Cardiac fibroblast (primary cell): ENCODE results near the gene MED9.
"Not testable (repeated sequence)": the region's sequence is repeated elsewhere in the genome, so short reads cannot be mapped to it uniquely, and the experiment has no call there.

Source experiments
- DNase-seq, 2 donors: peaks; one replicate each; pipeline versions ENCODE4 v3.0.0 to v3.0.0-alpha.2; 2010; ENCODE audit warnings: low read depth in 2 of 2
- H3K4me3 ChIP-seq, 2 donors: replicated peaks in 1 of 2; 1 replicate in 1 of 2; 2 replicates in 1 of 2; pipeline ENCODE4 v1.5.1; 2011; ENCODE audit warnings: low read depth in 2 of 2, low read length in 2 of 2, mild to moderate bottlenecking in 2 of 2, moderate library complexity in 1 of 2
- TF ChIP-seq, protein P1 (sequence below): IDR thresholded peaks from one replicate; pipeline ENCODE4 v1.5.1; 2011; ENCODE audit warnings: low read depth, mild to moderate bottlenecking, low read length, inconsistent platforms

Gene MED9

GRCh38 chr17:17454276-17454675 is 22.5 kb upstream of the MED9 start:
- H3K4me3 ChIP-seq = no peak overlapping the region
- TF ChIP-seq, protein P1, sequence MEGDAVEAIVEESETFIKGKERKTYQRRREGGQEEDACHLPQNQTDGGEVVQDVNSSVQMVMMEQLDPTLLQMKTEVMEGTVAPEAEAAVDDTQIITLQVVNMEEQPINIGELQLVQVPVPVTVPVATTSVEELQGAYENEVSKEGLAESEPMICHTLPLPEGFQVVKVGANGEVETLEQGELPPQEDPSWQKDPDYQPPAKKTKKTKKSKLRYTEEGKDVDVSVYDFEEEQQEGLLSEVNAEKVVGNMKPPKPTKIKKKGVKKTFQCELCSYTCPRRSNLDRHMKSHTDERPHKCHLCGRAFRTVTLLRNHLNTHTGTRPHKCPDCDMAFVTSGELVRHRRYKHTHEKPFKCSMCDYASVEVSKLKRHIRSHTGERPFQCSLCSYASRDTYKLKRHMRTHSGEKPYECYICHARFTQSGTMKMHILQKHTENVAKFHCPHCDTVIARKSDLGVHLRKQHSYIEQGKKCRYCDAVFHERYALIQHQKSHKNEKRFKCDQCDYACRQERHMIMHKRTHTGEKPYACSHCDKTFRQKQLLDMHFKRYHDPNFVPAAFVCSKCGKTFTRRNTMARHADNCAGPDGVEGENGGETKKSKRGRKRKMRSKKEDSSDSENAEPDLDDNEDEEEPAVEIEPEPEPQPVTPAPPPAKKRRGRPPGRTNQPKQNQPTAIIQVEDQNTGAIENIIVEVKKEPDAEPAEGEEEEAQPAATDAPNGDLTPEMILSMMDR = no peak
- DNase-seq = no peak

GRCh38 chr17:17454700-17455099 is 22.1 kb upstream of the MED9 start:
- not testable (repeated sequence) for H3K4me3 ChIP-seq, DNase-seq

- H3K4me3 ChIP-seq = no peak overlapping the region
- TF ChIP-seq, protein P1 = no peak
- DNase-seq = no peak
Observed at GRCh38 chr17:17455173-17455572, 21.6 kb upstream of the MED9 start.

- no peak for DNase-seq
- TF ChIP-seq, protein P1 = no peak
- H3K4me3 ChIP-seq = no peak overlapping the region
Observed at GRCh38 chr17:17456251-17456650, 20.5 kb upstream of the MED9 start.

- TF ChIP-seq, protein P1 = no peak
- H3K4me3 ChIP-seq = no peak overlapping the region
- DNase-seq = no peak
Observed at GRCh38 chr17:17457680-17458079, 19.1 kb upstream of the MED9 start.

DNA sequence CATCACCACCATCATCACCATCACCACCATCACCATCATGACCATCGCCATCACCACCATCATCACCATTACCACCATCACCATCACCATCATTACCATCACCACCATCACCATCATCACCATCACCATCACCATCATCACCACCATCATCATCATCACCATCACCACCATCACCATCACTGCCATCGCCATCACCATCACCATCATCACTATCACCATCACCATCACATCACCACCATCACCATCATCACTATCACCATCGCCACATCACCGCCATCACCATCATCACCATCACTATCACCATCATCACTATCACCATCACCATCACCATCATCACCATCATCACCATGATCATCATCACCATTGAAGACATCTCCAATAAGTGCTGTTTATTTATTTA is 16.8 kb upstream of the MED9 start:
- TF ChIP-seq, protein P1 = no peak
- H3K4me3 ChIP-seq = no peak overlapping the region
- DNase-seq = no peak

GRCh38 chr17:17462048-17462824 is 14.6 kb upstream of the MED9 start:
- no peak for DNase-seq
- H3K4me3 ChIP-seq = no peak overlapping the region
- TF ChIP-seq, protein P1 = no peak
